Activated CD4-positive, CD25-positive, alpha-beta regulatory T cell treated with anti-CD3 and anti-CD28 coated beads, Interleukin-2, amount 50 U/mL, for 24 hours (primary cell): ENCODE measurements around the gene TMEM100.

Experiments used
- ATAC-seq, 2 donors: fragments of 150-1000 bp; cut with Tn5 transposase; one replicate each; pipeline ENCODE4 v1.10.0; 2021; ENCODE audit warnings: mild to moderate bottlenecking in 1 of 2, moderate library complexity in 1 of 2

TMEM100 gene

GRCh38 chr17:55717898-55718735, 4.5 kb downstream of the TMEM100 start:
- ATAC-seq = no peak

- ATAC-seq = no peak
Measured at GRCh38 chr17:55717432-55717831, 5.2 kb downstream of the TMEM100 start.

GRCh38 chr17:55710829-55711496, 11.7 kb downstream of the TMEM100 start:
- no peak for ATAC-seq

DNA sequence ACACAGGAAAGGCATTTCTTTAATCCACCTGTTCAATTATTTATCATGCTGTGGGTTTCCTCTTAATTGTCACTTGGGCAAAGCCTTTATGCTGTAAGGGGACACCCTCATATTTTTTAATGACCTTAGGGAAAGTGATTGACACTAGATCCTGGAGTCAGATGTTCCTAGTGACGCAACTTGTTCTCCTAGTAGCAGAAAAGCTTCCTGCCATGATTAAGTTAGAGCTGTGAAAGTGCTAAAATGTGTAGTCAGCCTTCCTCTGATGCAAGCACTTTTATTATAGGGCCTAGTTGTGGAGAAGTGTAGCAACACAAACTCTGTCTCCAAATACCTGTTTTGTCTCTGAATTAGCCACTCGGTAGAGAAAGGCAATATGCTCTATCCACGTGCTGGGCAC, 12.3 kb downstream of the TMEM100 start:
- ATAC-seq = no peak

DNA sequence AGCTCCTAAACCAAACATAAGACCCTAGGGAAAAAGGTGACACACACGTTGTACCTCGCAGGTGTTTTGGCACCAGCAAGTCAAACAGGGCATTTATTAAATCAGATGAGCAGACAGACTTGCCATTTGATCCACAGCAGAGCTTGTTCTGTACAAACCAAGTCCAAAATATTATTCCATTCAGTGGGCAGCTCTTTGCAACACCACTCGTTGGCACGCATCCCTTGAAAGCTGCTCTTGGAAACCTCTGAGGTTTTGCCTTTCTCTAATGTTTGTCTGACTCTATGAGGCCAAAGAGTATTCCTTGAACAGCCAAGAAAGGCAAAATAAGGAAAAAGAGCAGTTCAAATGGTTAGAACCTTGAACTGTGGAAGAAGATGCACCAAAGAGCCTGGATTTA, 12.7 kb downstream of the TMEM100 start:
- ATAC-seq = no peak

GRCh38 chr17:55709440-55709839, 13.2 kb downstream of the TMEM100 start:
- no peak for ATAC-seq

DNA sequence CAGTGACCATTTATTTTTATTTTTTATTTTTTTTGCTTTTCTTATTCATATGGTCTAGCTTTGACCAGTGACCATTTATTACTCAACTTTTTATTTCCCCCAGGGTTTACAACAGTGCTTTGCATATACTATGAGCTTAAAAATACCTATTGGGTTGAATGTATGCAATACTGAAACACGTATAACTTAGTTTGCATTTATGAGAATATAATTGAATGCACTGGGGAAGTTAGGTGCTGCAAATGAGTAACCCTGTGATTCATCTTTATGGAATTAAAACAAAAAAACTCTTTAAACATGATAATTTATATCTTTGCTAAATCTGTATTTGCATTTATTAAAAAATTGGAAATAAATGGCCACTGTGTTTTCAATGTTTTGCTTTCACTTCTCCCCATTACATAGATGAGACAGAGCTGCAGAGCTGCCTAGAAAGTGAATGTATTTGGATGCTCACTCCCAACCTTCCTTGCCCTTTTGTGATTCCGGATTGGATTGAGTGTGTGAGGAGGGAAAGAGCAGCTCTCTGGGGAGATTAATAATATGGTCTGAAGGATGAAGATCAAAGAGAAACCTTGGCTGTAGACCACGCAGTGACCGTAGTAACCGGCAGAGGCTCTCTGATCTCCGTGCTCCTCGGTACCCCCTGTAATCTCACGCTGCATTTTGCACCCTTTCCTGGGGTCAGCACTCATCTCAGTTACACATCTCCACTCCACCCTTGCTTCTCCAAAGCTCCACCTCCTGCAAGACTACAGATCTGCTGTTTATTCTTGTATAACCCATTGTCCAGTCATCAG, 14.3 kb downstream of the TMEM100 start:
- no peak for ATAC-seq

GRCh38 chr17:55706808-55707773, 15.6 kb downstream of the TMEM100 start:
- ATAC-seq = no peak

- ATAC-seq = no peak
Measured at GRCh38 chr17:55705847-55706246, 16.8 kb downstream of the TMEM100 start.

- no peak for ATAC-seq
Measured at GRCh38 chr17:55704401-55704800, 18.3 kb downstream of the TMEM100 start.

DNA sequence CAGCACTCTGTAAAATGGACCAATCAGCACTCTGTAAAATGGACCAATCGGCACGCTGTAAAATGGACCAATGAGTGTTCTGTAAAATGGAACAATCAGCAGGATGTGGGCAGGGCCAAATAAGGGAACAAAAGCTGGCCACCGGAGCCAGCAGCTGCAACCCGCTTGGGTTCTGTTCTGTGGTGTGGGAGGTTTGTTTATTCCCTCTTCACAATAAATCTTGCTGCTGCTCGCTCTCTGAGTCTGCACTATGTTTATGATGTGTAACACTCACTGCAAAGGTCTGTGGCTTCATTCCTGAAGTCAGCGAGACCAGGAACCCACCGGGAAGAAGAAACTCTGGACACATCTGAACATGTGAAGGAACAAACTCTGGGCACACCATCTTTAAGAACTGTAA, 20.5 kb downstream of the TMEM100 start:
- no peak for ATAC-seq

GRCh38 chr17:55699181-55699860, 23.3 kb downstream of the TMEM100 start:
- ATAC-seq = no peak

- ATAC-seq = no peak
Measured at GRCh38 chr17:55694286-55694910, 28.3 kb downstream of the TMEM100 start.

DNA sequence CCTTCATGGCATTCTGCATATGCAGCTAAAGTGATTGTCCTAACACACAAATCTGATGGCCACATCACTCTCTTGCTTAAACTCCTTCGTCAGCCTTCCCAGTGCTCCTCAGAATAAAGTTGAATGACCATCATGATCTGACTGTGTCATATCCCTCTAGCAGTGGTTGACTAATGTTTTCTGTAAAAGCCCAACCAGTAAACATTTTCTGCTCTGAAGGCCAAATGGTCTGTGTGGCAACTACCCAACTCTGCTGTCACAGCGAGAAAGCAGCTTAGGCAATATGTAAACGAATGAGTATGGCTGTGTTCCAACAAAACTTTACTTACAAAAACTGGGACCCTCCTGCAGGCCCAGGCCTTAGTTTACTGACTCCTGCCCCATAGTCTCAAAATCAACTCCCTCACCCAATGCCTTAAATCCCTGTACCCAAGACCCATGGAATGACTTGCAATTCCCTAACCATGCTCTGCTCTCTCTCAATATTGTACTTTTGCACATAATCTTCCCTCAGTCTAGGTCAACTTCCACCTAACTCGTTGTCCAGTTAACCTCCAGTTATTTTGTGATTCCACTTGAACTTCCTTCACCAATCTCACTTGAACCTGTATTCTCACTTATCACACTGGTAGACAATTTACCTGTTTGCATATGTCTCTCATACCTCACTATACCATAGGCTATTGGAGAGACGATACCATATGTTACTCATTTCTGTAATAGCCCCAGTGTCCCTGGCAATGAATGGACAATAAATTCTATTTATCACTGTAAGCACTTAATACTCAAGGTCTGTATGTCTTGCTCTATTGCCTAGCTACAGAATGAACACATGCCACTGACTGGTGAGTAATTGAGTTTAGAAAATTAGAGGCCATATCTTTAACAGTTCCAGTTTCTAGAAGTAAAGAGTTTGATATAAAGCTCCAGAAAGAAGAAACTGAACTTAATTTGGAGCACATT, 29.1 kb downstream of the TMEM100 start:
- no peak for ATAC-seq

GRCh38 chr17:55692276-55692675, 30.4 kb downstream of the TMEM100 start:
- no peak for ATAC-seq

DNA sequence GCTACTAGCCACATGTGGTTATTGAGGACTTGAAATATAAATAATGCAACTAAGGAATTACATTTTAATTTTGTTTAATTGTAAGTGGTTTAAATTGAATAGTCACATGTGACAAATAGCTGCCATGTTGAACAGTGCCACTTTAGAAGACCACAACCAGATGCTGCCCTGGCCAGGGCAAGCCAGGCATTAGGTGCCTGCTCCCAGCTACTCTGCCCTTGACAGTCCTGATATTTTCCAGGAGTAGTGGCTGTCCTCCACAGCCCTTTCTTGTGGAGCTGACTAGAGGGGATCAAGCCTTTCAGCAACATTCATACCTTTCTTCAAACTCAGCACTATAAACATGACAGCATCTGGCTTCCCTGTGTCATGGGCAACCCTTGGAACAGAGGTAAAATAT, 31.0 kb downstream of the TMEM100 start:
- ATAC-seq = no peak

DNA sequence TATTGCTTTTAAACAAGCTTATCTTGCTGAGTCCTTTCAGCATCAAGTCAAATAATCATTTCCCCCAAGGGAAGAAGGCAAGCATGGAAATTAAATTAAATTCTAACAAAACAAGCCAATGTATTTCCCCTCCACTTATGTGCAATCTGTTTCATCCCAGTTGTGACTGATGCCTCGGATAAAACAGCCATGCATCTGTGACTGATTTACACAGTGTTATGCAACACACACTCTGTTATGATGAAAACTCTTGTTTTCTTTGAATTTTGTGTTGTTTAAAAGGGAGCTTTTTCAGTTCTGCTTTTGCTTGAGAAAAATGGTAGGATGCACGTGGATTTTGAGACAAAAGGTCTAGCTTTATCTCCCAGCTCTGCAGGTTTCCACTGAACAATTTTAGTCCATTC, 32.6 kb downstream of the TMEM100 start:
- ATAC-seq = no peak

DNA sequence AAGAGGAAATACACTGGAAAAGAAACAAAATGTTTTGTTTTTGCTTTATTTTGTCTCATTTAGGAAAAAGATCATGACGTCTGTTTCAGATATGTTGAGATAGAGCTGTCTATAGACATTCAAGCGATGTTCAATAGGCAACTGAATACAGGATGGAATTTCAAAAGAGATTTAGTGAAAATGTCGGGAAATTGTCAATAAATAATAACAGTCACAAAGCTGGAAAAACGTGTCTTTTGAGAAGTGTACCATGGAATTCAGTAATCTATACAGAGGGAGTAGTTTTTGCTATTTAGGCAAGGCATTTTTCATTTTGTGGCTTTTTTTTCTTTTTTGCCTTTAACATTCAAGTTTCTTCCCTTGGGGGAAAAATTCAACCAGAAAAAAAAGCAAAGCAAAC, 33.0 kb downstream of the TMEM100 start:
- ATAC-seq = no peak

DNA sequence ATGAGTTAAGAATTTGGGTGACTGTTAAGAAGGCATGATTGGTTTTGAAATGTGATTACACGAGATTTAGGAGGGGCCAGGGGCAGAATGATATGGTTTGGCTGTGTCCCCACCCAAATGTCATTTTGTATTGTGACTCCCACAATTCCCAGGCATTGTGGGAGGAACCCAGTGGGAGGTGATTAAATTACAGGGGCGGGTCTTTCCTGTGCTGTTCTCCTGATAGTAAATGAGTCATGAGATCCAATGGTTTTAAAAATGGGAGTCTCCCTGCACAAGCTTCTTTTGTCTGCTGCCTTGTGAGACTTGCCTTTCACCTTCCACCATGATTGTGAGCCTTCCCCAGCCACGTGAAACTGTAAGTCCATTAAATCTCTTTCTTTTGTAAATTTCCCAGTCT, 34.6 kb downstream of the TMEM100 start:
- ATAC-seq = no peak

GRCh38 chr17:55687037-55687436, 35.6 kb downstream of the TMEM100 start:
- ATAC-seq = no peak
